GM12878 (cell line): Measurements from ENCODE around the gene SNCAIP. TPM values are rescaled to one million over a fixed set of nuclear protein-coding genes. Genes with fewer than 3 reads are reported as not detected.
A peak's percentile ranks its signal among the peaks of the same experiment; 100 is the strongest.

Experiments used
- ATAC-seq: fragments of 200-7000 bp; cut with Tn5 transposase; 3 replicates; pipeline ENCODE4 v1.9.1; 2020; ENCODE audit warnings: mild to moderate bottlenecking, moderate library complexity
- BruUV-seq: library from RNA; stranded (reverse); fragments of 400-500 nt; replicated peaks from 2 replicates; lab custom pipeline; 2021; lab: Mats Ljungman, UMichigan
- CTCF ChIA-PET: fragments of 300-600 bp; sonication (Branson Sonifier 250); formaldehyde crosslinking; extraction: SDS; loops from one replicate; lab custom pipeline; 2021; ENCODE audit warnings: inconsistent platforms; lab: Yijun Ruan, JAX
- POLR2A ChIA-PET: fragments of 350-600 bp; formaldehyde crosslinking; extraction: SDS; loops from one replicate; lab custom pipeline; 2021; ENCODE audit warnings: inconsistent platforms; lab: Charles Lee
- RAD21 ChIA-PET: fragments of 300-600 bp; sonication (Branson Sonifier 250); formaldehyde crosslinking; loops from one replicate; lab custom pipeline; 2023; ENCODE audit warnings: antibody characterized with exemption; ENCODE audit not compliant: unreplicated experiment; lab: Charles Lee
- SMC1A ChIA-PET: fragments of 300-600 bp; sonication (Branson Sonifier 250); formaldehyde crosslinking; loops from one replicate; lab custom pipeline; 2023; ENCODE audit not compliant: unreplicated experiment, uncharacterized antibody; lab: Charles Lee
- DNase-seq: peaks from one replicate; pipeline ENCODE4 v3.0.0-alpha.2; 2011; ENCODE audit warnings: low read depth, low spot score
- FAIRE-seq: peaks from 3 replicates; lab custom pipeline; 2011; peaks lifted over from hg19 to GRCh38; lab: Jason Lieb, UNC
- H2AFZ ChIP-seq: 2 replicates; pipeline ENCODE4 v1.6.0; 2011; ENCODE audit warnings: low read depth, low read length, control low read depth; ENCODE audit not compliant: control insufficient read depth
- H3K27ac ChIP-seq: 2 replicates; pipeline ENCODE4 v1.5.1; 2011; ENCODE audit warnings: control low read depth; ENCODE audit not compliant: control insufficient read depth, insufficient read depth
- H3K27me3 ChIP-seq, 2 experiments: replicated peaks in 1 of 2; 2 replicates each; pipeline versions ENCODE4 v1.6.0 to v1.6.1; 2011; ENCODE audit warnings: low read length in 1 of 2; ENCODE audit not compliant: control insufficient read depth in 2 of 2, insufficient read depth in 2 of 2
- H3K36me3 ChIP-seq, 2 experiments: 2 replicates each; pipeline ENCODE4 v1.5.1; 2011; ENCODE audit warnings: low read length in 1 of 2; ENCODE audit not compliant: control insufficient read depth in 2 of 2, insufficient read depth in 2 of 2
- H3K4me1 ChIP-seq: 2 replicates; pipeline ENCODE4 v1.6.1; 2011; ENCODE audit warnings: mild to moderate bottlenecking, low read length, moderate library complexity, mixed read lengths; ENCODE audit not compliant: control insufficient read depth, insufficient read depth
- H3K4me2 ChIP-seq: 2 replicates; pipeline ENCODE4 v1.6.0; 2011; ENCODE audit warnings: control low read depth; ENCODE audit not compliant: control insufficient read depth, insufficient read depth
- H3K4me3 ChIP-seq: fragments of 200-600 bp; sonication (generic); 2 replicates; pipeline ENCODE4 v1.5.1; 2016
- H3K79me2 ChIP-seq: 2 replicates; pipeline ENCODE4 v1.6.0; 2011; ENCODE audit warnings: low read length; ENCODE audit not compliant: control insufficient read depth, insufficient read depth
- H3K9ac ChIP-seq: 2 replicates; pipeline ENCODE4 v1.8.0; 2011; ENCODE audit warnings: low read length, control low read depth, mixed read lengths; ENCODE audit not compliant: control insufficient read depth, insufficient read depth
- H3K9me3 ChIP-seq: replicated peaks from 3 replicates; pipeline ENCODE4 v1.5.1; 2011; ENCODE audit warnings: mild to moderate bottlenecking, low read length; ENCODE audit not compliant: control insufficient read depth, insufficient read depth
- H4K20me1 ChIP-seq: 2 replicates; pipeline ENCODE4 v1.6.0; 2011; ENCODE audit not compliant: control insufficient read depth, insufficient read depth
- BACH1 ChIP-seq: fragments of 450-650 bp; IDR thresholded peaks from 2 replicates; pipeline ENCODE4 v1.6.1; 2017; ENCODE audit warnings: mild to moderate bottlenecking, borderline replicate concordance
- E2F8 ChIP-seq: fragments of 450-650 bp; IDR thresholded peaks from 2 replicates; pipeline ENCODE4 v1.6.1; 2018; ENCODE audit warnings: mild to moderate bottlenecking, low read depth, moderate library complexity; ENCODE audit not compliant: partially characterized antibody
- IKZF1 ChIP-seq: fragments of 450-650 bp; conservative IDR thresholded peaks from 2 replicates; pipeline ENCODE4 v1.6.1; 2017; ENCODE audit warnings: antibody characterized with exemption, mild to moderate bottlenecking
- KAT2A ChIP-seq: conservative IDR thresholded peaks from 2 replicates; pipeline ENCODE4 v1.6.1; 2011; ENCODE audit warnings: low read depth, low read length; ENCODE audit not compliant: control insufficient read depth
- NR2F1 ChIP-seq: fragments of 450-650 bp; conservative IDR thresholded peaks from 2 replicates; pipeline ENCODE4 v1.6.1; 2017; ENCODE audit warnings: mild to moderate bottlenecking
- RUNX3 ChIP-seq: IDR thresholded peaks from 2 replicates; pipeline ENCODE4 v1.6.1; 2012; ENCODE audit warnings: low read length, inconsistent platforms
- SREBF1 ChIP-seq: IDR thresholded peaks from 2 replicates; pipeline ENCODE4 v1.6.1; 2012; ENCODE audit warnings: mild to moderate bottlenecking, low read length
- TCF12 ChIP-seq: IDR thresholded peaks from 2 replicates; pipeline ENCODE4 v1.6.1; 2011; ENCODE audit warnings: low read depth, mild to moderate bottlenecking, low read length
- ZNF592 ChIP-seq: fragments of 450-650 bp; IDR thresholded peaks from 2 replicates; pipeline ENCODE4 v1.6.1; 2017; ENCODE audit warnings: mild to moderate bottlenecking, moderate library complexity
- WGBS: methylation state at CpG from one replicate; pipeline ENCODE4 v1.1.6; 2016; ENCODE audit warnings: low lambda C conversion rate; ENCODE audit not compliant: insufficient replicate concordance, insufficient coverage; ENCODE audit errors: missing lambda C conversion rate; 5-methylcytosine and 5-hydroxymethylcytosine counted together
- in situ Hi-C: fragments of 300-500 bp; cut with MboI; formaldehyde crosslinking; loops from 9 replicates; pipeline ENCODE4 v1.14.3; 2018; ENCODE audit warnings: mixed read lengths
- intact Hi-C: fragments of 100-400 bp; cut with micrococcal nuclease; formaldehyde crosslinking; loops from one replicate; pipeline ENCODE4 v1.14.2; 2022; ENCODE audit not compliant: unreplicated experiment
- polyA plus RNA-seq, 11 experiments: library from polyadenylated mRNA; depleted of rRNA in 4 of 11; unstranded in 6 of 11; stranded (reverse) in 5 of 11; fragments of >200 nt; fragmentation: Nextera tagmentation in 4 of 11; fragmentation: Illumina TruSeq in 1 of 11; extraction: Ambion mirVana in 4 of 11; extraction: Trizol in 1 of 11; gene quantifications; 1 replicate in 1 of 11; 2 replicates in 10 of 11; pipeline versions ENCODE4 v1.2.1 to v1.2.3, GENCODE V29; 2011 to 2016; ENCODE audit warnings: inconsistent platforms in 2 of 11, missing spikeins in 2 of 11, low read depth in 1 of 11
- total RNA-seq, 4 experiments: library from RNA; depleted of rRNA in 3 of 4; stranded (reverse); fragments of >200 nt in 3 of 4; fragmentation: Illumina TruSeq in 1 of 4; extraction: Trizol in 1 of 4; gene quantifications; 2 replicates each; pipeline versions ENCODE4 v1.2.1 to v1.2.3, GENCODE V29; 2013 to 2021
- TF ChIP-seq, protein P1 (sequence below): IDR thresholded peaks from 2 replicates; pipeline ENCODE4 v1.6.1; 2012; ENCODE audit warnings: improper control_type of control experiment, low read depth, low read length; ENCODE audit not compliant: insufficient replicate concordance

Gene SNCAIP
- total and polyA plus RNA-seq, 10 of the 15 experiments (the other 5 are each of a cell fraction or from before 2014, with no cell fraction given): 0.03 to 0.62 (median 0.16) TPM; not detected in 1

- RAD21 ChIA-PET: no interaction called here
- H3K79me2 ChIP-seq: no peaks in the 10 kb centered on the region
- ATAC-seq (peak; percentile 90), DNase-seq (no peak), FAIRE-seq (peak; percentile 23)
- H3K36me3 ChIP-seq: no peaks in the 10 kb centered on the region
- no peaks in the 10 kb centered on the region for H4K20me1 ChIP-seq
- in situ Hi-C loops: no loop called here
- H3K4me1 ChIP-seq: peaks cover 17% of the 10 kb centered on the region; the same call in 1 of the 2 replicates
- H3K9ac ChIP-seq: no peak overlapping the region; the same call in 1 of the 2 replicates
- no peak overlapping the region; the same call in 1 of the 2 replicates for H3K4me3 ChIP-seq
- peak overlapping the region; percentile 6 for H2AFZ ChIP-seq
- CTCF ChIA-PET: interaction anchor here (1.0 kb wide), 1 partner anchor 226 kb away, joined by 4 read pairs; no protein-coding TSS in a partner anchor
- H3K27ac ChIP-seq: peak overlapping the region; percentile 35
- SMC1A ChIA-PET: interaction anchor here (1.5 kb wide), 1 partner anchor 226 kb away, joined by 5 read pairs; no protein-coding TSS in a partner anchor
- WGBS: 0% methylated on average over 2 of the region's 2 CpGs
- POLR2A ChIA-PET: interaction anchor here (0.6 kb wide), 1 partner anchor 646 kb away, joined by 3 read pairs; no protein-coding TSS in a partner anchor
- intact Hi-C loops: no loop called here
- no TSS peak for BruUV-seq
- H3K9me3 ChIP-seq: no peaks in the 10 kb centered on the region
- no peaks in the 10 kb centered on the region for H3K27me3 ChIP-seq
- H3K4me2 ChIP-seq: peak overlapping the region; percentile 77
- peak; percentile 25; the same call in 1 of the 2 replicates for TF ChIP-seq IKZF1
- no peak for TF ChIP-seq KAT2A
- no peak for TF ChIP-seq ZNF592
- TF ChIP-seq, protein P1, sequence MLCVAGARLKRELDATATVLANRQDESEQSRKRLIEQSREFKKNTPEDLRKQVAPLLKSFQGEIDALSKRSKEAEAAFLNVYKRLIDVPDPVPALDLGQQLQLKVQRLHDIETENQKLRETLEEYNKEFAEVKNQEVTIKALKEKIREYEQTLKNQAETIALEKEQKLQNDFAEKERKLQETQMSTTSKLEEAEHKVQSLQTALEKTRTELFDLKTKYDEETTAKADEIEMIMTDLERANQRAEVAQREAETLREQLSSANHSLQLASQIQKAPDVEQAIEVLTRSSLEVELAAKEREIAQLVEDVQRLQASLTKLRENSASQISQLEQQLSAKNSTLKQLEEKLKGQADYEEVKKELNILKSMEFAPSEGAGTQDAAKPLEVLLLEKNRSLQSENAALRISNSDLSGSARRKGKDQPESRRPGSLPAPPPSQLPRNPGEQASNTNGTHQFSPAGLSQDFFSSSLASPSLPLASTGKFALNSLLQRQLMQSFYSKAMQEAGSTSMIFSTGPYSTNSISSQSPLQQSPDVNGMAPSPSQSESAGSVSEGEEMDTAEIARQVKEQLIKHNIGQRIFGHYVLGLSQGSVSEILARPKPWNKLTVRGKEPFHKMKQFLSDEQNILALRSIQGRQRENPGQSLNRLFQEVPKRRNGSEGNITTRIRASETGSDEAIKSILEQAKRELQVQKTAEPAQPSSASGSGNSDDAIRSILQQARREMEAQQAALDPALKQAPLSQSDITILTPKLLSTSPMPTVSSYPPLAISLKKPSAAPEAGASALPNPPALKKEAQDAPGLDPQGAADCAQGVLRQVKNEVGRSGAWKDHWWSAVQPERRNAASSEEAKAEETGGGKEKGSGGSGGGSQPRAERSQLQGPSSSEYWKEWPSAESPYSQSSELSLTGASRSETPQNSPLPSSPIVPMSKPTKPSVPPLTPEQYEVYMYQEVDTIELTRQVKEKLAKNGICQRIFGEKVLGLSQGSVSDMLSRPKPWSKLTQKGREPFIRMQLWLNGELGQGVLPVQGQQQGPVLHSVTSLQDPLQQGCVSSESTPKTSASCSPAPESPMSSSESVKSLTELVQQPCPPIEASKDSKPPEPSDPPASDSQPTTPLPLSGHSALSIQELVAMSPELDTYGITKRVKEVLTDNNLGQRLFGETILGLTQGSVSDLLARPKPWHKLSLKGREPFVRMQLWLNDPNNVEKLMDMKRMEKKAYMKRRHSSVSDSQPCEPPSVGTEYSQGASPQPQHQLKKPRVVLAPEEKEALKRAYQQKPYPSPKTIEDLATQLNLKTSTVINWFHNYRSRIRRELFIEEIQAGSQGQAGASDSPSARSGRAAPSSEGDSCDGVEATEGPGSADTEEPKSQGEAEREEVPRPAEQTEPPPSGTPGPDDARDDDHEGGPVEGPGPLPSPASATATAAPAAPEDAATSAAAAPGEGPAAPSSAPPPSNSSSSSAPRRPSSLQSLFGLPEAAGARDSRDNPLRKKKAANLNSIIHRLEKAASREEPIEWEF: no peak
- TF ChIP-seq SREBF1: no peak
- TF ChIP-seq RUNX3: peak; percentile 7; the same call in 1 of the 2 replicates
- no peak for TF ChIP-seq E2F8
- TF ChIP-seq NR2F1: no peak; the same call in 1 of the 2 replicates
- TF ChIP-seq BACH1: no peak
- 0 out of 2 replicates have a peak, but pooled peaks have one; percentile 57 for TF ChIP-seq TCF12
Measured at GRCh38 chr5:122421374-122422079, 109.5 kb downstream of the SNCAIP start.
